Bronchial epithelial cell (primary cell): ENCODE data around the gene ZC2HC1B. TPM values are rescaled to one million over a fixed set of nuclear protein-coding genes. Genes with fewer than 3 reads are reported as not detected.

Experiments
- DNase-seq: peaks from one replicate; pipeline ENCODE4 v3.0.0-alpha.2; 2010; ENCODE audit warnings: low read depth
- FAIRE-seq: peaks from 2 replicates; lab custom pipeline; 2011; peaks lifted over from hg19 to GRCh38; lab: Jason Lieb, UNC
- H3K27me3 ChIP-seq: 2 replicates; pipeline ENCODE4 v1.5.1; 2011; ENCODE audit warnings: low read length; ENCODE audit not compliant: control insufficient read depth, insufficient read depth
- H3K36me3 ChIP-seq: 2 replicates; pipeline ENCODE4 v1.5.1; 2011; ENCODE audit warnings: low read length; ENCODE audit not compliant: control insufficient read depth, insufficient read depth
- H3K4me3 ChIP-seq: 2 replicates; pipeline ENCODE4 v1.5.1; 2011; ENCODE audit warnings: mild to moderate bottlenecking, low read depth, low read length, control low read depth
- total RNA-seq: library from RNA; depleted of rRNA; stranded (reverse); fragments of >200 nt; gene quantifications from 2 replicates; pipeline ENCODE4 v1.2.1, GENCODE V29; 2014
- TF ChIP-seq, protein P1 (sequence below): IDR thresholded peaks from 2 replicates; pipeline ENCODE4 v1.5.1; 2011; ENCODE audit warnings: mild to moderate bottlenecking, moderate library complexity, low read length, control low read depth, inconsistent platforms; ENCODE audit not compliant: insufficient read depth, severe bottlenecking

The ZC2HC1B gene
- total RNA-seq, 1 donor from 2014 or later, result not detected

DNA sequence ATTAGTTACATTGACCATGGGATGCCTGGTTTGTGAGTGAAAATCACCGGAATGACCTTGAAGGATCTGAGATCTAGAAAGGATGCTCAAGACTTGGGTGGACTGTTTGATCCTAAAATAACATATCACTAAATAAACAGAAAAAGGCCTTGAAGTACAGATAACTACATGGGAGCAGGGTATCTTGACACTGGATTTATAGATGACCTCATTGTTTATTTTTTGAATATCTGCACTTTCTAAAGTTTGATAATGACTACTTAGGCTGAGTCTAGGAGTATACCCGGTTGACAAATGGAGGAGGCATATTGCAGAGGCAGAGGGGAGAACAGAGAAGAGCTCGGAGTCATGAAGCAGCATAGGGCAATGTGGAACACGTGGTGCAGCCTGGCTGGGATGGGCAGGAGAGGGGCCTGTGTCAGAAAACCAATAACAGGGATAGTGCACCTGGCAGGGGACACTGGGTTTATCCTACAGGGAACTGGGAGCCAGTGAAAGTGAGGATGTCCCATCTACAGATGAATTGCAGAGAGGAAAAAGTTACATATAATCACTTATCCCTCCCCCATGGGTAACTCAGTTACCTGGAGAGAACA, 93.5 kb downstream of the ZC2HC1B start:
- H3K36me3 ChIP-seq, result no peaks in the 10 kb centered on the region
- DNase-seq, result no peak
- TF ChIP-seq, protein P1, sequence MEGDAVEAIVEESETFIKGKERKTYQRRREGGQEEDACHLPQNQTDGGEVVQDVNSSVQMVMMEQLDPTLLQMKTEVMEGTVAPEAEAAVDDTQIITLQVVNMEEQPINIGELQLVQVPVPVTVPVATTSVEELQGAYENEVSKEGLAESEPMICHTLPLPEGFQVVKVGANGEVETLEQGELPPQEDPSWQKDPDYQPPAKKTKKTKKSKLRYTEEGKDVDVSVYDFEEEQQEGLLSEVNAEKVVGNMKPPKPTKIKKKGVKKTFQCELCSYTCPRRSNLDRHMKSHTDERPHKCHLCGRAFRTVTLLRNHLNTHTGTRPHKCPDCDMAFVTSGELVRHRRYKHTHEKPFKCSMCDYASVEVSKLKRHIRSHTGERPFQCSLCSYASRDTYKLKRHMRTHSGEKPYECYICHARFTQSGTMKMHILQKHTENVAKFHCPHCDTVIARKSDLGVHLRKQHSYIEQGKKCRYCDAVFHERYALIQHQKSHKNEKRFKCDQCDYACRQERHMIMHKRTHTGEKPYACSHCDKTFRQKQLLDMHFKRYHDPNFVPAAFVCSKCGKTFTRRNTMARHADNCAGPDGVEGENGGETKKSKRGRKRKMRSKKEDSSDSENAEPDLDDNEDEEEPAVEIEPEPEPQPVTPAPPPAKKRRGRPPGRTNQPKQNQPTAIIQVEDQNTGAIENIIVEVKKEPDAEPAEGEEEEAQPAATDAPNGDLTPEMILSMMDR, result no peak
- no peaks in the 10 kb centered on the region for H3K27me3 ChIP-seq
- H3K4me3 ChIP-seq, result no peak overlapping the region
- no peak for FAIRE-seq

- TF ChIP-seq, protein P1, result no peak
These were observed 94.6 kb downstream of the ZC2HC1B start for GRCh38 chr6:143958839-143959399.

GRCh38 chr6:143959927-143960326, 95.7 kb downstream of the ZC2HC1B start:
- DNase-seq (no peak), FAIRE-seq (no peak)
- Histone ChIP-seq H3K36me3 (no peaks in the 10 kb centered on the region), H3K4me3 (no peak overlapping the region), H3K27me3 (no peaks in the 10 kb centered on the region)
- TF ChIP-seq, protein P1, result no peak

More at GRCh38 chr6:143958839-143959399, 94.6 kb downstream of the ZC2HC1B start:
- no peak for FAIRE-seq
- Histone ChIP-seq H3K4me3 (no peak overlapping the region), H3K27me3 (no peaks in the 10 kb centered on the region), H3K36me3 (no peaks in the 10 kb centered on the region)
- no peak for DNase-seq

GRCh38 chr6:143961066-143961465, 96.8 kb downstream of the ZC2HC1B start:
- FAIRE-seq, result no peak
- Histone ChIP-seq H3K4me3 (no peak overlapping the region), H3K27me3 (no peaks in the 10 kb centered on the region), H3K36me3 (no peaks in the 10 kb centered on the region)
- no peak for DNase-seq
- TF ChIP-seq, protein P1, result no peak

- peak; percentile 32 for DNase-seq
- FAIRE-seq, result no peak
These were observed 97.9 kb downstream of the ZC2HC1B start for GRCh38 chr6:143961886-143962878.

More at GRCh38 chr6:143961886-143962878, 97.9 kb downstream of the ZC2HC1B start:
- H3K27me3 ChIP-seq, result no peaks in the 10 kb centered on the region
- no peak overlapping the region for H3K4me3 ChIP-seq
- H3K36me3 ChIP-seq, result no peaks in the 10 kb centered on the region
- TF ChIP-seq, protein P1, result peak; percentile 53
